SK-N-SH (cell line): ENCODE measurements around the gene HNRNPL. TPM values are rescaled to one million over a fixed set of nuclear protein-coding genes. Genes with fewer than 3 reads are reported as not detected.
"Not testable (repeated sequence)": the region's sequence is repeated elsewhere in the genome, so short reads cannot be mapped to it uniquely, and the experiment has no call there.

Experiments used
- CTCF ChIA-PET: fragments of 300-600, 350-600 bp; formaldehyde crosslinking; extraction: SDS; loops from one replicate; lab custom pipeline; 2021; lab: Yijun Ruan, JAX
- POLR2A ChIA-PET: fragments of 350-600 bp; sonication (Branson Sonifier 250); formaldehyde crosslinking; extraction: SDS; loops from one replicate; lab custom pipeline; 2020; ENCODE audit warnings: antibody characterized with exemption, inconsistent platforms; lab: Yijun Ruan, JAX
- DNase-seq: peaks from one replicate; pipeline ENCODE4 v3.0.0; 2012
- H2AFZ ChIP-seq: fragments of 200-600 bp; sonication (generic); 2 replicates; pipeline ENCODE4 v1.8.1; 2016; ENCODE audit warnings: antibody characterized with exemption, mild to moderate bottlenecking, low read depth
- H3F3A ChIP-seq: fragments of 200-600 bp; sonication (generic); replicated peaks from 2 replicates; pipeline ENCODE3; 2016; ENCODE audit warnings: antibody characterized with exemption, mild to moderate bottlenecking; ENCODE audit not compliant: insufficient read depth
- H3K27ac ChIP-seq, 2 experiments: fragments of 200-500 bp in 1 of 2; fragments of 200-600 bp in 1 of 2; sonication (Bioruptor generic) in 1 of 2; sonication (generic), shearing (Covaris generic) in 1 of 2; 2 replicates each; pipeline versions ENCODE4 v1.5.1 to v1.6.1; 2014 to 2016; ENCODE audit warnings: low read depth in 2 of 2, inconsistent platforms in 1 of 2, low read length in 1 of 2, mild to moderate bottlenecking in 1 of 2, mixed read lengths in 1 of 2
- H3K27me3 ChIP-seq: fragments of 200-600 bp; sonication (generic), shearing (Covaris generic); 2 replicates; pipeline ENCODE4 v1.6.1; 2016; ENCODE audit warnings: mixed run types; ENCODE audit not compliant: insufficient read depth
- H3K36me3 ChIP-seq, 2 experiments: fragments of 200-500 bp in 1 of 2; fragments of 200-600 bp in 1 of 2; sonication (Bioruptor generic) in 1 of 2; sonication (generic) in 1 of 2; replicated peaks in 1 of 2; 2 replicates each; pipeline versions ENCODE3 to v1.5.1; 2014 to 2016; ENCODE audit warnings: low read length in 1 of 2, mild to moderate bottlenecking in 1 of 2; ENCODE audit not compliant: insufficient read depth in 2 of 2, control insufficient read depth in 1 of 2
- H3K4me1 ChIP-seq, 2 experiments: fragments of 200-500 bp in 1 of 2; fragments of 200-600 bp in 1 of 2; sonication (Bioruptor generic) in 1 of 2; sonication (generic), shearing (Covaris generic) in 1 of 2; 2 replicates each; pipeline versions ENCODE4 v1.5.1 to v1.6.1; 2014 to 2016; ENCODE audit warnings: low read depth in 1 of 2, low read length in 1 of 2, mixed run types in 1 of 2; ENCODE audit not compliant: insufficient read depth in 2 of 2, control insufficient read depth in 1 of 2
- H3K4me2 ChIP-seq: fragments of 200-600 bp; sonication (generic), shearing (Covaris generic); 2 replicates; pipeline ENCODE4 v1.6.1; 2017; ENCODE audit warnings: mixed run types
- H3K4me3 ChIP-seq, 2 experiments: fragments of 200-500 bp in 1 of 2; fragments of 200-600 bp in 1 of 2; sonication (Bioruptor generic) in 1 of 2; sonication (generic), shearing (Covaris generic) in 1 of 2; 2 replicates each; pipeline versions ENCODE4 v1.5.1 to v1.8.1; 2014 to 2016; ENCODE audit warnings: low read depth in 2 of 2, inconsistent platforms in 1 of 2, low read length in 1 of 2, mild to moderate bottlenecking in 1 of 2, mixed read lengths in 1 of 2, moderate library complexity in 1 of 2
- H3K79me2 ChIP-seq: fragments of 200-600 bp; sonication (generic); 2 replicates; pipeline ENCODE4 v1.8.1; 2017; ENCODE audit warnings: mild to moderate bottlenecking; ENCODE audit not compliant: insufficient read depth
- H3K9ac ChIP-seq: fragments of 200-600 bp; sonication (generic); 2 replicates; pipeline ENCODE4 v1.6.1; 2017; ENCODE audit warnings: mixed run types
- H3K9me2 ChIP-seq: fragments of 200-600 bp; sonication (generic); 2 replicates; pipeline ENCODE4 v1.6.1; 2017; ENCODE audit warnings: mixed run types
- H3K9me3 ChIP-seq: fragments of 200-600 bp; sonication (generic); 2 replicates; pipeline ENCODE4 v1.6.1; 2017; ENCODE audit warnings: mixed run types, mild to moderate bottlenecking, moderate library complexity
- H4K20me1 ChIP-seq: fragments of 200-600 bp; sonication (generic); 2 replicates; pipeline ENCODE4 v1.6.1; 2017; ENCODE audit warnings: mild to moderate bottlenecking, mixed run types; ENCODE audit not compliant: insufficient read depth
- FOSL2 ChIP-seq: IDR thresholded peaks from 2 replicates; pipeline ENCODE4 v1.4.0; 2012; ENCODE audit warnings: low read depth, mild to moderate bottlenecking, moderate library complexity, borderline replicate concordance
- NRF1 ChIP-seq: IDR thresholded peaks from 2 replicates; pipeline ENCODE4 v1.6.1; 2012; ENCODE audit warnings: low read depth, mild to moderate bottlenecking, low read length
- RCOR1 ChIP-seq: fragments of 150-350 bp; IDR thresholded peaks from 2 replicates; pipeline ENCODE4 v1.6.1; 2017; ENCODE audit warnings: antibody characterized with exemption, low read length
- REST ChIP-seq: IDR thresholded peaks from 2 replicates; pipeline ENCODE4 v1.6.1; 2012; ENCODE audit warnings: mild to moderate bottlenecking, low read depth, low read length, moderate library complexity
- RFX5 ChIP-seq: IDR thresholded peaks from 2 replicates; pipeline ENCODE4 v1.6.1; 2012; ENCODE audit warnings: mild to moderate bottlenecking, improper control_type of control experiment, low read length
- RXRA ChIP-seq: IDR thresholded peaks from 2 replicates; pipeline ENCODE4 v1.4.0; 2012; ENCODE audit warnings: low read depth, mild to moderate bottlenecking, borderline replicate concordance
- SMC3 ChIP-seq: IDR thresholded peaks from 2 replicates; pipeline ENCODE4 v1.6.1; 2012; ENCODE audit warnings: low read depth, low read length, improper control_type of control experiment
- TCF12 ChIP-seq: IDR thresholded peaks from 2 replicates; pipeline ENCODE4 v1.4.0; 2012
- TEAD4 ChIP-seq: IDR thresholded peaks from 2 replicates; pipeline ENCODE4 v1.4.0; 2012; ENCODE audit warnings: mild to moderate bottlenecking, borderline replicate concordance; ENCODE audit not compliant: insufficient read depth
- YY1 ChIP-seq: IDR thresholded peaks from 2 replicates; pipeline ENCODE4 v1.4.0; 2012; ENCODE audit warnings: low read depth, mild to moderate bottlenecking
- WGBS: methylation state at CpG from one replicate; pipeline ENCODE4 v1.1.6; 2017; ENCODE audit warnings: low lambda C conversion rate; 5-methylcytosine and 5-hydroxymethylcytosine counted together
- polyA plus RNA-seq, 3 experiments: library from polyadenylated mRNA; depleted of rRNA; stranded (reverse); fragments of >200 nt; gene quantifications; 2 replicates each; pipeline ENCODE4 v1.2.3, GENCODE V29; 2012
- TF ChIP-seq, protein P1 (sequence below): IDR thresholded peaks from 2 replicates; pipeline ENCODE4 v1.4.0; 2012; ENCODE audit warnings: low read depth, borderline replicate concordance
- TF ChIP-seq, protein P2 (sequence below): fragments of 150-350 bp; IDR thresholded peaks from 2 replicates; pipeline ENCODE4 v1.6.1; 2016; ENCODE audit warnings: mild to moderate bottlenecking, low read depth, low read length

The HNRNPL gene
- polyA plus RNA-seq, 1 of the 3 experiments (the other 2 are of a cell fraction): 280 TPM

DNA sequence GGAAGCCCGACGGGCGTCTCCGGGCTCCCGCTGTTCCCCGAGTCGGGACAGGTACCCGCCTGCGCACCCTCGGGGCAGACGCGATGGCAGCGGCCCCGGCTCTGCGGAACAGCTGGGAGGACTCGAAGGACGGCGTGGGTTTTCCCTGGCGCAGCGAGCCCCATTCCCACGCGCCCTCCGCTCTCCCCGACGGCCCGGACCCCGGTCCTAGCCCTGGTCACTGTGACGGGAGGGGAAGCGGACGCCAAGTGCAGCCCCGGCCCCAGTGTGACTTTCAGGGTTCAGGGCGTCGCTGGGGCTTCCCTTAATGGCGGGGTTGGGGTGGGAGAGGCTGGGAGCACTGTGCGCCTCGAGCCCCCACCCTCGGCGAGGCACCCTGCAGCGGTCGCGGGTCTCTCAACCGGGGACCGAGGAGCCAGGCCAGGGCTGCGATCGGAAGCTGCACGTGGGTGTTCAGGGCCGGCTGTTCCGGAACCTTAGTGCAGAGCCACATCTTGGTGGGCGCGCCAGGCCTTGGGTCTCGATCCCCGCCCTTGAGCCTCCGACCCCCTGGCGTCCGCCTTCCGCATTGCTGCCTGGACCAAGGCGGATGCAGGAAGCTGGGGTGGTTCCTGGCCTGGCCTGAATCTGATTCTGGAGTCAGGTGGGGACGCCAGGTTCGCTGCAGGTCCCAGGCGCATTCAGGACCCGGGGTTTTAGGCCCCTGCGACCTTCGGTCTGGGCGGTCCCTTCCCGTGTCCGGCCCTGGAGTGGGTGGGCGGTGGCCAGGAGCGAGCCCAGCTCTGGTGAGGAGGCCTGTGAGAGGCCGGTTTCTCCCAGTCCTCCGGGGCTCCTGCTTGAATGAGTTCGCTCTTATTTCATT, 57.3 kb downstream of the HNRNPL start:
- Histone ChIP-seq H3K9ac (no peak overlapping the region), H3K36me3 (no peaks in the 10 kb centered on the region), H3K4me1 (no peaks in the 10 kb centered on the region), H3K27me3 (no peaks in the 10 kb centered on the region), H3K79me2 (no peaks in the 10 kb centered on the region), H3K9me2 (no peaks in the 10 kb centered on the region), H2AFZ (no peak overlapping the region), H3F3A (no peaks in the 10 kb centered on the region), H3K9me3 (no peaks in the 10 kb centered on the region), H3K27ac (no peak overlapping the region), H4K20me1 (no peaks in the 10 kb centered on the region), H3K4me3 (no peak overlapping the region), H3K4me2 (no peak overlapping the region)
- ChIA-PET CTCF (no interaction called here), POLR2A (no interaction called here)
- TF ChIP-seq REST (no peak), SMC3 (no peak), FOSL2 (no peak), TCF12 (no peak), NRF1 (no peak), TEAD4 (no peak), RFX5 (no peak), RXRA (no peak), YY1 (no peak), RCOR1 (no peak)
- TF ChIP-seq, protein P1, sequence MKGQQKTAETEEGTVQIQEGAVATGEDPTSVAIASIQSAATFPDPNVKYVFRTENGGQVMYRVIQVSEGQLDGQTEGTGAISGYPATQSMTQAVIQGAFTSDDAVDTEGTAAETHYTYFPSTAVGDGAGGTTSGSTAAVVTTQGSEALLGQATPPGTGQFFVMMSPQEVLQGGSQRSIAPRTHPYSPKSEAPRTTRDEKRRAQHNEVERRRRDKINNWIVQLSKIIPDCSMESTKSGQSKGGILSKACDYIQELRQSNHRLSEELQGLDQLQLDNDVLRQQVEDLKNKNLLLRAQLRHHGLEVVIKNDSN: no peak
- TF ChIP-seq, protein P2, sequence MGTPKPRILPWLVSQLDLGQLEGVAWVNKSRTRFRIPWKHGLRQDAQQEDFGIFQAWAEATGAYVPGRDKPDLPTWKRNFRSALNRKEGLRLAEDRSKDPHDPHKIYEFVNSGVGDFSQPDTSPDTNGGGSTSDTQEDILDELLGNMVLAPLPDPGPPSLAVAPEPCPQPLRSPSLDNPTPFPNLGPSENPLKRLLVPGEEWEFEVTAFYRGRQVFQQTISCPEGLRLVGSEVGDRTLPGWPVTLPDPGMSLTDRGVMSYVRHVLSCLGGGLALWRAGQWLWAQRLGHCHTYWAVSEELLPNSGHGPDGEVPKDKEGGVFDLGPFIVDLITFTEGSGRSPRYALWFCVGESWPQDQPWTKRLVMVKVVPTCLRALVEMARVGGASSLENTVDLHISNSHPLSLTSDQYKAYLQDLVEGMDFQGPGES: no peak
- no peak for DNase-seq
- 83% methylated on average over 22 of the region's 71 CpGs for WGBS

DNA sequence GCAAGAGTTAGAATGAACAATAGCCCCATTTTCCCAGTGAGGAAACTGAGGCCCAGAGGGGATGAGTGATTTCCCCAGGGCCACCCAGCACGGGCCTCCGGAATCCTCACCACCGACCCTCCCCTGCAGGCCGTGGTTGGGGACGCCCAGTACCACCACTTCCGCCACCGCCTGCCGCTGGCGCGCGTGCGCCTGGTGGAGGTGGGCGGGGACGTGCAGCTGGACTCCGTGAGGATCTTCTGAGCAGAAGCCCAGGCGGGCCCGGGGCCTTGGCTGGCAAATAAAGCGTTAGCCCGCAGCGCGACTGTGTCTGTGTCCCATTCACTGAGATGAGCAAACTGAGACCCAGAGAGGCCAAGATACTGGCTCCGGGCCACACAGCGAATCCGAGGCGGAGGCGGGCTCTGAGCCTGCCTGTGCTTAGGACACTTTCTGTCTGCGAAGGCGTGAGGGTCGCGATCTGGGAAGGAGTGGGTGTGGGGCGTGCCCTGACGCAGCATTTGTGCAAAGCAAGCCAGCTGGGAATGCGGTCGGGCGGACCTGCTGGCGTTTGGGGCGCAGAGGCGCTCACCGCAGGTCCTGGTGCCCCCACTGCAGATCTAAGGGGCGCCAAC, 58.2 kb downstream of the HNRNPL start:
- H3K4me1 ChIP-seq, H3K9ac ChIP-seq, CTCF ChIA-PET, H4K20me1 ChIP-seq, H3K4me2 ChIP-seq, H3K36me3 ChIP-seq, H3K4me3 ChIP-seq, H3K9me3 ChIP-seq, POLR2A ChIA-PET, H3K79me2 ChIP-seq, DNase-seq, H3K27ac ChIP-seq, H3K27me3 ChIP-seq, H3K9me2 ChIP-seq, H2AFZ ChIP-seq, H3F3A ChIP-seq: not testable (repeated sequence)
- WGBS: no CpG with 5 or more reads among the region's 40 CpGs

GRCh38 chr19:38790507-38791403, 59.0 kb downstream of the HNRNPL start:
- H3K79me2 ChIP-seq, H3K4me3 ChIP-seq, H3F3A ChIP-seq, H3K9ac ChIP-seq, H3K9me3 ChIP-seq, H3K36me3 ChIP-seq, H3K27ac ChIP-seq, CTCF ChIA-PET, DNase-seq, POLR2A ChIA-PET, H2AFZ ChIP-seq, H4K20me1 ChIP-seq, H3K27me3 ChIP-seq, H3K4me2 ChIP-seq, H3K4me1 ChIP-seq, H3K9me2 ChIP-seq: not testable (repeated sequence)
- WGBS: 90% methylated on average over 13 of the region's 49 CpGs
